ENCODE measurements around the gene WDR90.

WDR90 gene

GRCh38 chr16:626787-627453, 22.2 kb upstream of the WDR90 start:
- DNase-seq = peak; percentile 96

- DNase-seq = peak; percentile 94
Observed at GRCh38 chr16:627454-628239, 21.5 kb upstream of the WDR90 start.

GRCh38 chr16:628321-629061, 20.7 kb upstream of the WDR90 start:
- no peak for DNase-seq

- DNase-seq = no peak
Observed at GRCh38 chr16:629185-629832, 19.9 kb upstream of the WDR90 start.

GRCh38 chr16:629833-630248, 19.3 kb upstream of the WDR90 start:
- DNase-seq = no peak

- no peak for DNase-seq
Observed at GRCh38 chr16:630249-630814, 18.8 kb upstream of the WDR90 start.

GRCh38 chr16:630815-631405, 18.3 kb upstream of the WDR90 start, which contains the start of gene WFIKKN1:
Gene WFIKKN1, plus strand, starts transcription at chr16:630985. Its CDS starts 269 bp downstream, at chr16:631254.
- DNase-seq = peak; percentile 14

- no peak for DNase-seq
Observed at GRCh38 chr16:631808-632358, 17.3 kb upstream of the WDR90 start.

GRCh38 chr16:632486-633335, 16.5 kb upstream of the WDR90 start:
- no peak for DNase-seq

GRCh38 chr16:633336-634050, 15.7 kb upstream of the WDR90 start:
- no peak for DNase-seq

GRCh38 chr16:634051-634670, 15.0 kb upstream of the WDR90 start:
- DNase-seq = no peak

GRCh38 chr16:634996-635395, 14.2 kb upstream of the WDR90 start:
- no peak for DNase-seq

- DNase-seq = no peak
Observed at GRCh38 chr16:635573-636205, 13.5 kb upstream of the WDR90 start.

- peak; percentile 82 for DNase-seq
Observed at GRCh38 chr16:636206-637080, 12.7 kb upstream of the WDR90 start, which contains the start of gene METTL26. Gene METTL26, minus strand, starts transcription at chr16:636305. Its CDS starts 15 bp downstream, at chr16:636290.

- no peak for DNase-seq
Observed at GRCh38 chr16:637081-638018, 11.8 kb upstream of the WDR90 start.

GRCh38 chr16:638034-638543, 11.1 kb upstream of the WDR90 start:
- DNase-seq = no peak

- DNase-seq = no peak
Observed at GRCh38 chr16:638836-639235, 10.3 kb upstream of the WDR90 start.
